GM12878 (cell line): ENCODE data around the gene ARHGEF16.

Experiments
- BHLHE40 ChIP-seq, 2 experiments: fragments of 450-650 bp in 1 of 2; IDR thresholded peaks; 2 replicates each; pipeline ENCODE4 v1.6.1; 2011 to 2017; ENCODE audit warnings: low read depth in 2 of 2, borderline replicate concordance in 1 of 2, improper control_type of control experiment in 1 of 2, low read length in 1 of 2, mild to moderate bottlenecking in 1 of 2
- ESRRA ChIP-seq: IDR thresholded peaks from 2 replicates; pipeline ENCODE4 v1.6.1; 2012; ENCODE audit warnings: mild to moderate bottlenecking, low read length, improper control_type of control experiment
- JUND ChIP-seq: IDR thresholded peaks from 2 replicates; pipeline ENCODE4 v1.6.1; 2012; ENCODE audit warnings: low read depth, mild to moderate bottlenecking, low read length, improper control_type of control experiment, moderate library complexity
- NR2C2 ChIP-seq: IDR thresholded peaks from 2 replicates; pipeline ENCODE4 v1.6.1; 2011; ENCODE audit warnings: borderline replicate concordance, low read depth; ENCODE audit not compliant: control insufficient read depth, insufficient read length
- PAX5 ChIP-seq: IDR thresholded peaks from 2 replicates; pipeline ENCODE4 v1.6.1; 2011; ENCODE audit warnings: low read depth, low read length, borderline replicate concordance
- POLR2A ChIP-seq: IDR thresholded peaks from 2 replicates; pipeline ENCODE4 v1.6.1; 2011; ENCODE audit warnings: low read depth, mild to moderate bottlenecking, low read length
- SUZ12 ChIP-seq: fragments of 200-600 bp; sonication (generic); IDR thresholded peaks from one replicate; pipeline ENCODE4 v1.6.1; 2018; ENCODE audit warnings: antibody characterized with exemption, mild to moderate bottlenecking; ENCODE audit not compliant: unreplicated experiment
- TAF1 ChIP-seq: IDR thresholded peaks from 2 replicates; pipeline ENCODE4 v1.6.1; 2011; ENCODE audit warnings: mild to moderate bottlenecking, low read depth, low read length, borderline replicate concordance
- YY1 ChIP-seq: IDR thresholded peaks from 2 replicates; pipeline ENCODE4 v1.6.1; 2011; ENCODE audit warnings: low read depth, mild to moderate bottlenecking, low read length
- ZBTB11 ChIP-seq: fragments of 450-650 bp; formaldehyde crosslinking; IDR thresholded peaks from 2 replicates; pipeline ENCODE4 v1.5.0; 2022; ENCODE audit warnings: mild to moderate bottlenecking, missing genetic modification characterization
- ZNF384 ChIP-seq: IDR thresholded peaks from 2 replicates; pipeline ENCODE4 v1.6.1; 2012; ENCODE audit warnings: low read depth, mild to moderate bottlenecking, low read length, improper control_type of control experiment, borderline replicate concordance
- ZZZ3 ChIP-seq: IDR thresholded peaks from 2 replicates; pipeline ENCODE4 v1.6.1; 2011; ENCODE audit warnings: low read depth; ENCODE audit not compliant: control insufficient read depth, insufficient read length
- TF ChIP-seq, protein P1 (sequence below), 3 experiments: IDR thresholded peaks in 2 of 3; conservative IDR thresholded peaks in 1 of 3; 2 replicates each; pipeline ENCODE4 v1.5.1; 2011; ENCODE audit warnings: low read depth in 3 of 3, low read length in 3 of 3, mild to moderate bottlenecking in 3 of 3, control low read depth in 2 of 3, moderate library complexity in 2 of 3, inconsistent platforms in 1 of 3, mixed read lengths in 1 of 3; ENCODE audit not compliant: control insufficient read depth in 2 of 3, insufficient read depth in 1 of 3; ENCODE audit errors: extremely low read depth in 1 of 3
- TF ChIP-seq, protein P2 (sequence below): IDR thresholded peaks from 2 replicates; pipeline ENCODE4 v1.6.1; 2011; ENCODE audit warnings: low read depth, low read length, improper control_type of control experiment, borderline replicate concordance

GRCh38 chr1:3518756-3519155 is 64.3 kb downstream of the ARHGEF16 start:
- TF ChIP-seq, protein P1, sequence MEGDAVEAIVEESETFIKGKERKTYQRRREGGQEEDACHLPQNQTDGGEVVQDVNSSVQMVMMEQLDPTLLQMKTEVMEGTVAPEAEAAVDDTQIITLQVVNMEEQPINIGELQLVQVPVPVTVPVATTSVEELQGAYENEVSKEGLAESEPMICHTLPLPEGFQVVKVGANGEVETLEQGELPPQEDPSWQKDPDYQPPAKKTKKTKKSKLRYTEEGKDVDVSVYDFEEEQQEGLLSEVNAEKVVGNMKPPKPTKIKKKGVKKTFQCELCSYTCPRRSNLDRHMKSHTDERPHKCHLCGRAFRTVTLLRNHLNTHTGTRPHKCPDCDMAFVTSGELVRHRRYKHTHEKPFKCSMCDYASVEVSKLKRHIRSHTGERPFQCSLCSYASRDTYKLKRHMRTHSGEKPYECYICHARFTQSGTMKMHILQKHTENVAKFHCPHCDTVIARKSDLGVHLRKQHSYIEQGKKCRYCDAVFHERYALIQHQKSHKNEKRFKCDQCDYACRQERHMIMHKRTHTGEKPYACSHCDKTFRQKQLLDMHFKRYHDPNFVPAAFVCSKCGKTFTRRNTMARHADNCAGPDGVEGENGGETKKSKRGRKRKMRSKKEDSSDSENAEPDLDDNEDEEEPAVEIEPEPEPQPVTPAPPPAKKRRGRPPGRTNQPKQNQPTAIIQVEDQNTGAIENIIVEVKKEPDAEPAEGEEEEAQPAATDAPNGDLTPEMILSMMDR (IDR thresholded peaks at IDR 0.05 in 2 of 3, conservative IDR thresholded peaks at IDR 0.05 in 1 of 3; ENCODE audit: control insufficient read depth in 2 of 3, extremely low read depth in 1 of 3, insufficient read depth in 1 of 3, low read depth in 3 of 3, low read length in 3 of 3) = no peak
- no peak for TF ChIP-seq PAX5
- no peak for TF ChIP-seq POLR2A
- no peak for TF ChIP-seq NR2C2
- TF ChIP-seq, protein P2, sequence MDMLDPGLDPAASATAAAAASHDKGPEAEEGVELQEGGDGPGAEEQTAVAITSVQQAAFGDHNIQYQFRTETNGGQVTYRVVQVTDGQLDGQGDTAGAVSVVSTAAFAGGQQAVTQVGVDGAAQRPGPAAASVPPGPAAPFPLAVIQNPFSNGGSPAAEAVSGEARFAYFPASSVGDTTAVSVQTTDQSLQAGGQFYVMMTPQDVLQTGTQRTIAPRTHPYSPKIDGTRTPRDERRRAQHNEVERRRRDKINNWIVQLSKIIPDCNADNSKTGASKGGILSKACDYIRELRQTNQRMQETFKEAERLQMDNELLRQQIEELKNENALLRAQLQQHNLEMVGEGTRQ = no peak
- TF ChIP-seq ZZZ3 = no peak
- no peak for TF ChIP-seq ESRRA
- no peak for TF ChIP-seq YY1
- TF ChIP-seq BHLHE40 (IDR thresholded peaks at IDR 0.05; ENCODE audit: borderline replicate concordance in 1 of 2, low read depth in 2 of 2, low read length in 1 of 2) = no peak
- TF ChIP-seq SUZ12 = no peak
- TF ChIP-seq ZNF384 = no peak
- TF ChIP-seq JUND = no peak
- TF ChIP-seq ZBTB11 (CRISPR knock-in tag) = no peak
- no peak for TF ChIP-seq TAF1
